ENCODE results near the gene ACTA1.
"Not testable (repeated sequence)": the region's sequence is repeated elsewhere in the genome, so short reads cannot be mapped to it uniquely, and the experiment has no call there.

Gene ACTA1

GRCh38 chr1:229440851-229441537, 7.1 kb upstream of the ACTA1 start:
- DNase-seq (ENCODE audit: low read depth) = peak; percentile 44

DNA sequence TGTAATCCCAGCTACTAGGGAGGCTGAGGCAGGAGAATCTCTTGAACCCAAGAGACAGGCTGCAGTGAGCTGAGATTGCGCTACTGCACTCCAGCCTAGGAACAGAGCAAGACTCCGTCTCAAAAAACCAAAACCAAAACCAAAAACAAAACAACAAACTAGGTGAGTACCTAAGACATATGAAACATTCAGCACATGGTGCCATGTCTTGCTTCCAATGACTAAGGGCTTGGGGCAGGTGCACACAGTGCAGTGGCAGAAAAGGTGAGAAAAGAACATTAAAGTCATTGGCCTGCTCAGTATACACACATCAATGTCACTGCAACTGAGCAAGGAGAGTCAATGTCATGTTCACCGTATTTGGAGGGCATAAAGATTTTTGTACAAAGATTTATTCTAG, 4.1 kb upstream of the ACTA1 start:
- DNase-seq (ENCODE audit: low read depth) = no peak

- no peak for DNase-seq (ENCODE audit: low read depth)
Measured at GRCh38 chr1:229437443-229437842, 3.5 kb upstream of the ACTA1 start.

DNA sequence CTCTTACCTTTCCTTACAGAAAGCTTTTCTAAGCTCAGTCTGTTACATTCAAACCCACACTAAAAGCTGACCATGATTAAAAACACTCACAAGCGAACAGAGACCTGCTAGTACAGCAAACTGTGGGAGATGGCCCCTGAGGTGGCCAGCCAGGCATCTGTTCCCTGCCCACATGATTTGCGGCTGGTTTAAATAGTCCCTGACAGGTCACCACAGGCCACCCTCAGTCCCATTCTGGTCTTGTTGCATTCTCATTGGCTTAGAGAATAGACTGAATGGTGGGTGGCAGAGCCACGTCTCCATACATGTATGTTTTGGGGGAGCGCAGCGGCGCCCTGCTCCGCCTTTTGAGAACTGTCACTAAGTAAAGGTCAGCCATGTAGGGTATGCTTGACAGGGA, 2.3 kb upstream of the ACTA1 start:
- no peak for DNase-seq (ENCODE audit: low read depth)

- no peak for DNase-seq (ENCODE audit: low read depth)
Measured at GRCh38 chr1:229434641-229435051, 752 bp upstream of the ACTA1 start.

- no peak for DNase-seq (ENCODE audit: low read depth)
Measured at GRCh38 chr1:229433364-229434004, 410 bp downstream of the ACTA1 start.

- DNase-seq (ENCODE audit: low read depth) = no peak
Measured at GRCh38 chr1:229432905-229433304, 989 bp downstream of the ACTA1 start.

GRCh38 chr1:229432116-229432461, 1.8 kb downstream of the ACTA1 start:
- DNase-seq (ENCODE audit: low read depth) = no peak

DNA sequence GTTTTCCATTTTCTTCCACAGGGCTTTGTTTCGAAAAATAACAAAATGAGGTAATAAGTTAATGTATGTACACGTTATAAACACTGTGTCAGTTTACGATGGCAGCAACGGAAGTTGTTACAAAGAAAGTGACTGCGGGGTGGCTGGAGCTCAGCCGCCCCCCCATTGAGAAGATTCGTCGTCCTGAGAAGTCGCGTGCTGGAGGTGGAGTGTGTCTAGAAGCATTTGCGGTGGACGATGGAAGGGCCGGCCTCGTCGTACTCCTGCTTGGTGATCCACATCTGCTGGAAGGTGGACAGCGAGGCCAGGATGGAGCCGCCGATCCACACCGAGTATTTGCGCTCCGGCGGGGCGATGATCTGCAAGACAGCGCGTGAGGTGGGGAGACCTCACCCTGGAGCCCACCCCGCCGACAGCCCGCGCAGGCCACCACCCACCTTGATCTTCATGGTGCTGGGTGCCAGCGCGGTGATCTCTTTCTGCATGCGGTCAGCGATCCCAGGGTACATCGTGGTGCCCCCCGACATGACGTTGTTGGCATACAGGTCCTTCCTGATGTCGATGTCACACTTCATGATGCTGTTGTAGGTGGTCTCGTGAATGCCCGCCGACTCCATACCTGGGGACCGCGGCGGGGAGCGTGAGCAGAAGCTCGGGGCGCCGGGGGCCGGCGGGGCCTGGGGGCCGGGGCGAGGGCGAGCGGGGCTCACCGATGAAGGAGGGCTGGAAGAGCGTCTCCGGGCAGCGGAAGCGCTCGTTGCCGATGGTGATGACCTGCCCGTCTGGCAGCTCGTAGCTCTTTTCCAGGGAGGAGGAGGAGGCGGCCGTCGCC, 2.4 kb downstream of the ACTA1 start:
- DNase-seq (ENCODE audit: low read depth) = no peak

DNA sequence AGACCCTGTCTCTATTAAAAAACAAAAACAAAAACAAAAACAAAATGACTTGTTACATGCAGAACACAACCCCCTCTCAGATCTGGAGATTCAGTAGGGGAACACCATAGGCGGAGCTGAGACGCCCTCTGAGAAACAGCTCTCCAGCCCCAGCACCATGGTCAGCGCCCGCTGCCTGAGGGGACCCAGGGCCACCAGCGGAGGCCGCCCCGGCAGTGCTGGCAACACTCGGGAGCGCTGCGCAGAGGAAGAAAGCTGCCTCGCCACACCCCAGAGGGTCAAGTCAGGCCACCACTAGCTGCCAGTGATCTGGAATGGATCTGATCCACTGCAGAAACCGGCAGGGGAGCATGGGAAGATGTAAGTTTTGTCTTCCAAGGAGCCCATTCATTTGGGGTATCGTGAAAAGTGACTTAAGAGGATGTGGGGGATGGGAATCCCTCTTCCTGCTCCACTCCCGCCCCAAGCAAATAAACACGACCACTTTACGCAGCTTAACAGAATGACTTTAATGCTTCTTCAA, 3.1 kb downstream of the ACTA1 start:
- DNase-seq (ENCODE audit: low read depth) = no peak

DNA sequence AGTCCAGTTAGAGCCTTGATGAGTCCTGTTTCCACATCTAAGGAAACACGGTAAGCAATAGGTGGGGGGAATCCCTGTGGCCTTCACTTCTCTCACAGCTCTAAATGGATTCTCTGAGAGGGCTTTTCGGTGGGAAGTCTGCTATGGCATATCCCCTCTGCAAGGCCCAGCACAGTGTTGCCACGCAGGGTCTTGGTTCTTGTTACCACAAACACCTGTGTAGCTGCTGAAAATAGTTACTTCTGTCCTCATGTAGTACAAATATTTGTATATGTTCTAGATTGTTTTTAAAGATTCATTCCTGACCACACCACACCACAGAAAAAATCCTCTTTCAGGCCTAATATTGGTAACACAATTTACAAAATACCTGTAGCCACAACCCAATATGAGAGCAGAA, 5.6 kb downstream of the ACTA1 start:
- no peak for DNase-seq (ENCODE audit: low read depth)

DNA sequence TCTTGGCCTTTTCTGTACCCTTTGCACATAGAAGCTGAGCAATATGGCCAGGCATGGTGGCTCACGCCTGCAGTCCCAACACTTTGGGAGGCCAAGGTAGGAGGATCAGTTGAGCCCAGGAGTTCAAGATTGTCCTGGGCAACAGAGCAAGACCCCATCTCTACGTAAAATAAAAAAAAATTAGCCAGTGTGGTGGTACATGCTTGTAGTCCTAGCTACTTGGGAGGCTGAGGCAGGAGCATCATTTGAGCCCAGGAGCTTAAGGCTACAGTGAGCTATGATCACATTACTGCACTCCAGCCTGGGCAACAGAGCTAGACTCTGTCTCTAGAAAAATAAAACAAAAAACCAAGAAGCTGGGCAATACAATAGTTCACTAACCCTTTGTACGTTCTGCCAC, 6.3 kb downstream of the ACTA1 start:
- DNase-seq (ENCODE audit: low read depth) = no peak

- no peak for DNase-seq (ENCODE audit: low read depth)
Measured at GRCh38 chr1:229425564-229426159, 8.2 kb downstream of the ACTA1 start.

DNA sequence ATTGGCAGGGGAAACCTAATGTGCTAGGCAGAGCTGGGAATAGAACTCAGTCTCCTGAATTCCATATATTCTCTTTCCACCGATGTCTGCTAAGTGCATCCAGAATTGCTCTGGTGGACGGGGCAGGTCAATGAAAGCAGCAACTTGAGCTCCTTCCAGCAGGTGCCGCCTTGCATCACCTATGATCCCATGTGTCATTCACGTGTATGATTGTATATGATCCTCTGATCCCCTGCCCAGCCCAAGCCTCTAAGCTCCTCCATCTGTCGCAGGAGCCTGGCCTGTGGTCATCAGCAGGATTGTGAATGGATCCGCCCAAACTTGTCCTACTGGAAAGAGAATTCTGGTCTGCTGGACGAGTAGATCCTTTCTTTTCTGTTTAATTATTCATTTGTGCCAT, 13.1 kb downstream of the ACTA1 start:
- no peak for DNase-seq (ENCODE audit: low read depth)

DNA sequence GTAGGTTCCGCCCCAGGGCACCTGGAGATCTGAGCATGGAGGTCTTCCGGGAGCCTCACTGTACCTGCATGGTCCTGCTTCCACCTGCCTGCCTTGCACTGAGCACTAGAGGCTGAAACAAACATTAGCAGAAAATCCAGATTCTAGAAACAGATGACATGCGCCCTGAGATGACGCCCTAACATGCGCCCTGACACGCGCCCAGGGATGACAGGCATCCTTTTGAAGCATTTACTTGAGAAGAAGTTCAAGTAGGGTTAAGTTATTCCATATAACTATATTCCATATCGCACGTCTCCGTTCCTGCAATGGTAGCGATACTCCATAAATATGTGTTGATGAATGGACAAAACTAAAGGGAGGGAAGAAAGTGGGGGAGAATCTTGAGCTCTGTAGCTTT, 13.7 kb downstream of the ACTA1 start:
- DNase-seq (ENCODE audit: low read depth) = no peak

DNA sequence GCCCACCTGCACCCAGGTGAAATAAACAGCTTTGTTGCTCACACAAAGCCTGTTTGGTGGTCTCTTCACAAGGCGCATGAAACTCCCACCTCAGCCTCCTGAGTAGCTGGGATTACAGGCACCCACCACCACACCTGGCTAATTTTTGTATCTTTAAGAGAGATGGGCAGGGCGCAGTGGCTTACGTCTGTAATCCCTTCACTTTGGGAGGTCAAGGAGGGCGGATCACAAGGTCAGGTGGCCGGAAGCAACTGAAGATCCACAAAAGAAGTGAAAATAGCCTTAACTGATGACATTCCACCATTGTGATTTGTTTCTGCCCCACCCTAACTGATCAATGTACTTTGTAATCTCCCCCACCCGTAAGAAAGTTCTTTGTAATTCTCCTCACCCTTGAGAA, 15.3 kb downstream of the ACTA1 start:
- DNase-seq (ENCODE audit: low read depth) = not testable (repeated sequence)

GRCh38 chr1:229412810-229413209, 21.1 kb downstream of the ACTA1 start:
- not testable (repeated sequence) for DNase-seq (ENCODE audit: low read depth)

- no peak for DNase-seq (ENCODE audit: low read depth)
Measured at GRCh38 chr1:229412056-229412455, 21.8 kb downstream of the ACTA1 start.

- no peak for DNase-seq (ENCODE audit: low read depth)
Measured at GRCh38 chr1:229411434-229412055, 22.3 kb downstream of the ACTA1 start.

DNA sequence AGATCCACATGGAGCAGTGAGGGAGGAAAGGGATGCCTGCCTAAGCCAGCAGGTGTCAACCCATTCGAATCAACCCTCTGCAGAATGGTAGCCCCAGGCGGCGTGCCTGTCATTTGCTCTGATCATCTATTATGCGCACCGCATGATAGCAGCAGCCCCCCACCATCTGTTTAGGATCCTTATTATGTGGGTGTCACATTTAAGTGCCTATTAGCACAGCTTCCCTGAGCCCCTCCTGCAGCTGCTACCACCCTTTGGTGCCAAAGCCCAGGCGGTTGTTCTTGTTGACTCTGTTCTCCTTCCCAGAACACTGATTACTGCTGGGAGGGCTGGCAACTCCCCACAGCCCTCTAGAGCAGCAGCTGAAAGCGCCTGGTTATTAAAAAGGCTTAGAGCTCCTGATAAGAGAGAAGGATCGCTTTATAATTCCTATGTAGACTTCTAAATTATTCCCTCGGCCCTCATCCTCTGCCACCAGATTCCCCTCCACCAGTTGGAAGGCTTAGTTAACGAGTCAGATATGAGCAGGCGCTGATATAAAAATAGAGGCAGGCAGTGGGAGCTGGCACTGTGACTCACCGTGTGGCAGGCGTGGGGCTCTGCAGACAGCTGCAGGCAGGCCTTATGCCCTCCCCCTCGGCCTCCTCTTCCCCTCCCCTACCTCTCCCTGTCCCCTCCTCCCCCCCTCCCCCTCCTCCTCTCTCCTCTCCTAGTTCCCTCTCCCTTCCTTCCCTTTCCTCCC, 23.0 kb downstream of the ACTA1 start:
- peak; percentile 14 for DNase-seq (ENCODE audit: low read depth)

GRCh38 chr1:229410370-229410691, 23.6 kb downstream of the ACTA1 start:
- no peak for DNase-seq (ENCODE audit: low read depth)

Data from non-pigmented ciliary epithelial cell (primary cell).